B cell (primary cell): ENCODE measurements around the gene CPS1. TPM values are rescaled to one million over a fixed set of nuclear protein-coding genes. Genes with fewer than 3 reads are reported as not detected.

Experiments
- ATAC-seq: fragments of 200-7000 bp; cut with Tn5 transposase; one replicate; pipeline ENCODE4 v1.10.0; 2021; ENCODE audit warnings: low read depth, mild to moderate bottlenecking, moderate number of reproducible peaks, moderate library complexity
- CTCF ChIA-PET: fragments of 350-600 bp; sonication (Branson Sonifier 250); formaldehyde crosslinking; loops from one replicate; lab custom pipeline; 2021; ENCODE audit warnings: antibody characterized with exemption, inconsistent platforms; lab: Charles Lee
- POLR2A ChIA-PET: fragments of 350-600 bp; sonication (Branson Sonifier 250); formaldehyde crosslinking; loops from one replicate; lab custom pipeline; 2021; ENCODE audit warnings: antibody characterized with exemption; lab: Charles Lee
- DNase-seq: peaks from one replicate; pipeline ENCODE4 v3.0.0; 2013
- H2AFZ ChIP-seq: 2 replicates; pipeline ENCODE4 v1.6.1; 2012; ENCODE audit warnings: mild to moderate bottlenecking, low read depth, low read length; ENCODE audit not compliant: insufficient read depth, poor library complexity, severe bottlenecking
- H3K27ac ChIP-seq, 2 donors: 1 replicate in 1 of 2; 2 replicates in 1 of 2; pipeline ENCODE4 v1.5.1; 2012 to 2013; ENCODE audit warnings: low read length in 2 of 2, mild to moderate bottlenecking in 2 of 2, moderate library complexity in 1 of 2
- H3K27me3 ChIP-seq, 4 experiments: fragments of 200-600 bp in 1 of 4; sonication (generic) in 1 of 4; replicated peaks in 1 of 4; 1 replicate in 2 of 4; 2 replicates in 2 of 4; pipeline versions ENCODE4 v1.6.1 to v1.7.0; 2013 to 2016; ENCODE audit warnings: low read length in 3 of 4, mild to moderate bottlenecking in 2 of 4, mixed read lengths in 1 of 4, moderate library complexity in 1 of 4; ENCODE audit not compliant: insufficient read depth in 4 of 4, control insufficient read depth in 3 of 4; ENCODE audit errors: control extremely low read depth in 1 of 4
- H3K36me3 ChIP-seq, 2 experiments: replicated peaks in 1 of 2; 1 replicate in 1 of 2; 2 replicates in 1 of 2; pipeline versions ENCODE4 v1.6.1 to v1.7.1; 2013; ENCODE audit warnings: low read length in 1 of 2; ENCODE audit not compliant: insufficient read depth in 2 of 2, control insufficient read depth in 1 of 2; ENCODE audit errors: control extremely low read depth in 1 of 2, extremely low read depth in 1 of 2
- H3K4me1 ChIP-seq, 2 donors: fragments of 200-600 bp in 1 of 2; sonication (generic) in 1 of 2; 1 replicate in 1 of 2; 2 replicates in 1 of 2; pipeline versions ENCODE4 v1.5.1 to v1.6.1; 2013 to 2017; ENCODE audit warnings: low read length in 2 of 2; ENCODE audit not compliant: control insufficient read depth in 2 of 2, insufficient read depth in 2 of 2
- H3K4me2 ChIP-seq: replicated peaks from 2 replicates; pipeline ENCODE3; 2012; ENCODE audit warnings: mild to moderate bottlenecking, low read depth, low read length; ENCODE audit not compliant: poor library complexity, severe bottlenecking
- H3K4me3 ChIP-seq, 5 experiments: fragments of 200-600 bp in 1 of 5; sonication (generic) in 1 of 5; 1 replicate in 3 of 5; 2 replicates in 2 of 5; pipeline versions ENCODE4 v1.5.1 to v1.7.0; 2011 to 2016; ENCODE audit warnings: low read length in 4 of 5, mild to moderate bottlenecking in 4 of 5, low read depth in 2 of 5, control low read depth in 1 of 5, moderate library complexity in 1 of 5; ENCODE audit not compliant: insufficient read depth in 1 of 5; ENCODE audit errors: control extremely low read depth in 1 of 5, extremely low read depth in 1 of 5
- H3K79me2 ChIP-seq: fragments of 200-600 bp; sonication (generic); one replicate; pipeline ENCODE4 v1.6.0; 2016; ENCODE audit warnings: low read length; ENCODE audit not compliant: control insufficient read depth, insufficient read depth
- H3K9ac ChIP-seq: fragments of 200-600 bp; sonication (generic); 2 replicates; pipeline ENCODE4 v1.6.1; 2017; ENCODE audit warnings: mild to moderate bottlenecking, low read length, moderate library complexity
- H3K9me3 ChIP-seq, 3 donors: one replicate each; pipeline versions ENCODE4 v1.6.1 to v1.7.1; 2013; ENCODE audit warnings: low read length in 2 of 3; ENCODE audit not compliant: control insufficient read depth in 2 of 3, insufficient read depth in 1 of 3; ENCODE audit errors: control extremely low read depth in 1 of 3
- H4K20me1 ChIP-seq: 2 replicates; pipeline ENCODE4 v1.6.0; 2012; ENCODE audit warnings: mild to moderate bottlenecking, low read length; ENCODE audit not compliant: insufficient read depth, control insufficient read depth, poor library complexity, severe bottlenecking
- H3K27ac Mint-ChIP-seq: one replicate; pipeline ENCODE4 v1.8.0; 2021; ENCODE audit warnings: mixed read lengths
- H3K27me3 Mint-ChIP-seq: one replicate; pipeline ENCODE4 v1.8.0; 2021; ENCODE audit warnings: mixed read lengths
- H3K4me1 Mint-ChIP-seq: one replicate; pipeline ENCODE4 v1.8.0; 2021; ENCODE audit warnings: mixed read lengths
- H3K4me3 Mint-ChIP-seq: one replicate; pipeline ENCODE4 v1.8.0; 2021; ENCODE audit warnings: mixed read lengths
- H3K9me3 Mint-ChIP-seq: one replicate; pipeline ENCODE4 v1.8.0; 2022; ENCODE audit warnings: mixed read lengths; ENCODE audit not compliant: insufficient read depth
- EZH2 ChIP-seq: IDR thresholded peaks from 2 replicates; pipeline ENCODE4 v1.6.1; 2012; ENCODE audit warnings: borderline replicate concordance, low read depth, mild to moderate bottlenecking, moderate library complexity, low read length; ENCODE audit not compliant: insufficient read depth, poor library complexity, severe bottlenecking
- WGBS: methylation state at CpG from one replicate; pipeline ENCODE4 v1.1.5; 2013; ENCODE audit warnings: missing lambda C conversion rate; ENCODE audit not compliant: insufficient coverage; 5-methylcytosine and 5-hydroxymethylcytosine counted together
- intact Hi-C: fragments of 100-400 bp; cut with micrococcal nuclease; formaldehyde crosslinking; loops from one replicate; pipeline ENCODE4 v1.10.0; 2022
- polyA plus RNA-seq: library from polyadenylated mRNA; depleted of rRNA; stranded (reverse); fragments of >200 nt; gene quantifications from 2 replicates; pipeline ENCODE4 v1.2.3, GENCODE V29; 2012
- total RNA-seq, 2 donors: library from RNA; stranded (reverse); fragments of 120-200 nt in 1 of 2; gene quantifications; 1 replicate in 1 of 2; 2 replicates in 1 of 2; pipeline versions ENCODE4 v1.2.3 to v1.2.4, GENCODE V29; 2013 to 2022
- TF ChIP-seq, protein P1 (sequence below): fragments of 200-600 bp; IDR thresholded peaks from one replicate; pipeline ENCODE4 v1.8.0; 2022; ENCODE audit warnings: antibody characterized with exemption, mild to moderate bottlenecking

Gene CPS1
- total and polyA plus RNA-seq, 2 donors (not counting 1 experiment from before 2014, with no cell fraction given): 0.12 to 0.25 TPM

DNA sequence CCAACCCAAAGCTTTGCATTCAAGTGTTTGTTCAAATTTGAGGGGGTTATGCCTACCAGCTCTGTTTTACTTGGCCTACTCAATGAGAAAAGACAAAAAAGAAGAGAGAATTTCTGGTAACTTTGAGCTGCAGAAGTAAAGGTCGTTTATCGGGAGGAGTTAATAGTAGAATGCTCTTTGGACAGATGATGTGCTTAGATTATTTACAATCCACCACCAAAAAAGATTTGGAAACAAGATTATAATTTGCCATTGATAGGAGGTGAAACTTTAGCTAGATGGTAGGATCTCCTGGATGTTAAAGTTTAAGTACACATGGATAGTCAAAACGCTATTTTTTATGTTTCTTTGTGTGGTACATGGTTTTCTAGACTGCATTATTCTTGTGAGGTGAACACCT is 24.9 kb upstream of the CPS1 start:
- intact Hi-C loops: no loop called here
- no peaks in the 10 kb centered on the region for H3K4me1 ChIP-seq
- Mint-ChIP-seq H3K27me3 (no peaks in the 10 kb centered on the region), H3K27ac (no peak overlapping the region), H3K4me3 (no peak overlapping the region), H3K9me3 (no peaks in the 10 kb centered on the region), H3K4me1 (no peaks in the 10 kb centered on the region)
- H3K4me2 ChIP-seq: no peak overlapping the region
- no peak overlapping the region for H3K27ac ChIP-seq
- DNase-seq (no peak), ATAC-seq (no peak)
- H4K20me1 ChIP-seq: no peaks in the 10 kb centered on the region
- no peaks in the 10 kb centered on the region for H3K27me3 ChIP-seq
- no peak overlapping the region for H2AFZ ChIP-seq
- H3K9ac ChIP-seq: no peak overlapping the region
- no peaks in the 10 kb centered on the region for H3K36me3 ChIP-seq
- POLR2A ChIA-PET: no interaction called here
- WGBS: no CpG with 5 or more reads among the region's 3 CpGs
- H3K4me3 ChIP-seq: no peak overlapping the region
- H3K79me2 ChIP-seq: no peaks in the 10 kb centered on the region
- CTCF ChIA-PET: interaction anchor here (1.8 kb wide), 1 partner anchor 28 kb away, joined by 6 read pairs; no protein-coding TSS in a partner anchor
- H3K9me3 ChIP-seq: no peaks in the 10 kb centered on the region
- TF ChIP-seq, protein P1, sequence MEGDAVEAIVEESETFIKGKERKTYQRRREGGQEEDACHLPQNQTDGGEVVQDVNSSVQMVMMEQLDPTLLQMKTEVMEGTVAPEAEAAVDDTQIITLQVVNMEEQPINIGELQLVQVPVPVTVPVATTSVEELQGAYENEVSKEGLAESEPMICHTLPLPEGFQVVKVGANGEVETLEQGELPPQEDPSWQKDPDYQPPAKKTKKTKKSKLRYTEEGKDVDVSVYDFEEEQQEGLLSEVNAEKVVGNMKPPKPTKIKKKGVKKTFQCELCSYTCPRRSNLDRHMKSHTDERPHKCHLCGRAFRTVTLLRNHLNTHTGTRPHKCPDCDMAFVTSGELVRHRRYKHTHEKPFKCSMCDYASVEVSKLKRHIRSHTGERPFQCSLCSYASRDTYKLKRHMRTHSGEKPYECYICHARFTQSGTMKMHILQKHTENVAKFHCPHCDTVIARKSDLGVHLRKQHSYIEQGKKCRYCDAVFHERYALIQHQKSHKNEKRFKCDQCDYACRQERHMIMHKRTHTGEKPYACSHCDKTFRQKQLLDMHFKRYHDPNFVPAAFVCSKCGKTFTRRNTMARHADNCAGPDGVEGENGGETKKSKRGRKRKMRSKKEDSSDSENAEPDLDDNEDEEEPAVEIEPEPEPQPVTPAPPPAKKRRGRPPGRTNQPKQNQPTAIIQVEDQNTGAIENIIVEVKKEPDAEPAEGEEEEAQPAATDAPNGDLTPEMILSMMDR: no peak
- no peak for TF ChIP-seq EZH2

DNA sequence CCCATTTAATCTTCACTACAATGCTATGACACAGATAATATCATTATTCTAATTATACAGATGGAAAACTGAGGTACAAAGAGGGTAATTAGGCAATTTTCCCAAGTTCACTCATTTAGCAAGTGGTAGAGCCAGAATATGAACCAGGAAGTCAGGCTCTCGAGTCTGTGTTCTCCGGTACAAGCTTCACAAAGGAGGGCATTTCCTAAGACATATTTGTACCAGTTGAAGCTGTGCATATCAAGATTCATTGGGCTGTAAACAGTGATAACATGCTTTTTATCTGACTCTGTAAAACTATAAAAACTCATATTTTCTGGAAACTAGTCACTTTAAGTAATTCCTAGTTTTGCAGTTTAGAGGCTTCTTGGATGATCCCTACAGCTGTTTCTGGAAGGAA is 23.0 kb upstream of the CPS1 start:
- Histone ChIP-seq H3K4me3 (no peak overlapping the region), H3K9me3 (no peaks in the 10 kb centered on the region), H3K4me1 (no peaks in the 10 kb centered on the region), H2AFZ (no peak overlapping the region), H3K4me2 (no peak overlapping the region), H3K27ac (no peak overlapping the region), H3K79me2 (no peaks in the 10 kb centered on the region), H3K9ac (no peak overlapping the region), H3K27me3 (no peaks in the 10 kb centered on the region), H4K20me1 (no peaks in the 10 kb centered on the region), H3K36me3 (no peaks in the 10 kb centered on the region)
- 40% methylated on average over 1 of the region's 2 CpGs for WGBS
- intact Hi-C loops: no loop called here
- ChIA-PET POLR2A (no interaction called here), CTCF (no interaction called here)
- H3K4me3 Mint-ChIP-seq: no peak overlapping the region
- H3K27me3 Mint-ChIP-seq: no peaks in the 10 kb centered on the region
- DNase-seq (no peak), ATAC-seq (no peak)
- H3K4me1 Mint-ChIP-seq: no peaks in the 10 kb centered on the region
- H3K9me3 Mint-ChIP-seq: no peaks in the 10 kb centered on the region
- no peak overlapping the region for H3K27ac Mint-ChIP-seq
- TF ChIP-seq EZH2: no peak
- TF ChIP-seq, protein P1: no peak
